Mesodermal cell (in vitro differentiated cells): ENCODE data around the gene ZSCAN31. TPM values are rescaled to one million over a fixed set of nuclear protein-coding genes. Genes with fewer than 3 reads are reported as not detected.
A peak's percentile ranks its signal among the peaks of the same experiment; 100 is the strongest.

Source experiments
- H3K27ac ChIP-seq: 2 replicates; pipeline ENCODE4 v1.7.0; 2013; ENCODE audit warnings: mild to moderate bottlenecking, low read depth, low read length, moderate library complexity; ENCODE audit not compliant: severe bottlenecking
- H3K36me3 ChIP-seq: 2 replicates; pipeline ENCODE4 v1.7.1; 2013; ENCODE audit warnings: mild to moderate bottlenecking, low read length, moderate library complexity; ENCODE audit not compliant: control insufficient read depth, insufficient read depth
- H3K4me1 ChIP-seq: one replicate; pipeline ENCODE4 v1.7.1; 2013; ENCODE audit warnings: mild to moderate bottlenecking, low read length; ENCODE audit not compliant: insufficient read depth, control insufficient read depth, poor library complexity, severe bottlenecking
- H3K4me3 ChIP-seq: 2 replicates; pipeline ENCODE4 v1.7.0; 2013; ENCODE audit warnings: low read length, control low read depth, mild to moderate bottlenecking; ENCODE audit not compliant: insufficient read depth, poor library complexity, severe bottlenecking; ENCODE audit errors: extremely low read depth
- H3K9me3 ChIP-seq: 2 replicates; pipeline ENCODE4 v1.7.1; 2013; ENCODE audit warnings: mild to moderate bottlenecking, low read length, moderate library complexity; ENCODE audit not compliant: control insufficient read depth
- WGBS, 2 experiments: methylation state at CpG; one replicate each; pipeline ENCODE4 v1.1.5; 2013; ENCODE audit warnings: missing lambda C conversion rate in 2 of 2; ENCODE audit not compliant: insufficient coverage in 2 of 2; 5-methylcytosine and 5-hydroxymethylcytosine counted together
- polyA plus RNA-seq, 2 experiments: library from polyadenylated mRNA; stranded (reverse); fragments of 50-300 nt; gene quantifications; one replicate each; pipeline ENCODE4 v1.2.3, GENCODE V29; 2013

Gene ZSCAN31
- 2.9 TPM for polyA plus RNA-seq (2013, experiment 1 of 2)
- 2.8 TPM for polyA plus RNA-seq (2013, experiment 2 of 2)

DNA sequence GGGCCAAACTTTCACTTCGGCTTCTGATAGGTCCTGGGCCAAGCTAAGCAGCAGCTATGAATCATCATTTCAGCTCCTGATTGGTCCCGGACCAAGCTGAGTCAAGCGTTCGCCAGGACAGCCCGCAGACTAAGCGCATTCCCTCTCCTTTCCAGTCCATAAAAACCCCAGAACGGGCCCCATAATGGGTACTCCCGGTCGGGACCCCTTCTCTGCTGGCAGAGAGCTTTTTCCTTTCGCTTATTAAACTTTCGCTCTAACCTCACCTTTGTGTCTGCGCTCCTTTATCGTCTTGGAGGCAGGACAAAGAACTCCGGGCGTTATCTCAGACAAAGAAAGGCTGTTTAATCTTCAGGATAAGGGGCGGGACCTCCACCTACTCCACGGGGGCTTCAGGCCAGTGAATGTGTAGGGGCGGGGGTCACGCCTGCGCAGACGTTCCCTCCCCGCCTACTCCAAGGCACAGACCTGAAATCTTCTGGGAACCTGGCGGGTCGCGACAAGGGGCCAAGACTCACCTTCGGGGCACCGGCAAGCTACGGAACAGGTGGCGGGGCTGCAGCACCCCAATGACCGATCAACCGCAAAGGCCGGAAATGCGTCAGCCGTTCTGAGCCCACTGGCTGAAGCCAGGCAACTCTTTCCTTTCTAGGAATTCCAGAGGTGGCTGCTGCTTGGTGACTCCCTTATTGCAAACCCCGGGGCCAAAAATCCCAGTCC, at the start of gene ZSCAN31:
Gene ZSCAN31 (minus strand): TSS at position 585 of the 720 bp plus-strand sequence. CDS start 6,465 bp downstream, outside the sequence.
- peak within 1 kb of the TSS; percentile 77 for H3K4me3 ChIP-seq
- H3K27ac ChIP-seq: peak within 1 kb of the TSS; percentile 99
- 0% methylated on average over 22 to 24 of the region's 35 CpGs for WGBS, 2 experiments
- H3K9me3 ChIP-seq: no peaks in the 10 kb centered on the region
- no peaks in the 10 kb centered on the region for H3K36me3 ChIP-seq
- H3K4me1 ChIP-seq: peaks cover 2% of the 10 kb centered on the region

DNA sequence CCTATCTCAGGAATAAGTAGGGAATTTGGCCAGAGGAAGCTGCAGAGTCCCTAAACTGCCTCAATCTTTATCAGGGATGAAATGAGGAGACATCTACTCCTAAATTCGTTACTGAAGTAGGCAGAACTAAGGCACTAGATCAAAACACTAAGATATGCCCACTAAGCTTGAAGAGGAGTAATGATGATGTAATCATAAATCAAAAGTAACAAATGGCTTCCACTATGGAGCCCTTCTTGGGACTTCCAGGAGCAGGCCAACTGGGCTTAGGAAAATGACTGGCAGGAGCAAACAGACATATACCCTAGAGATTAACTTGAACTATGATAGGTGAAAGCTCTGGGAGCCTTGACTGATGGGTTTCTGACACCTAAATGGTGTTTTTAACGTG, 48.2 kb upstream of the ZSCAN31 start:
- H3K27ac ChIP-seq: no peak overlapping the region

DNA sequence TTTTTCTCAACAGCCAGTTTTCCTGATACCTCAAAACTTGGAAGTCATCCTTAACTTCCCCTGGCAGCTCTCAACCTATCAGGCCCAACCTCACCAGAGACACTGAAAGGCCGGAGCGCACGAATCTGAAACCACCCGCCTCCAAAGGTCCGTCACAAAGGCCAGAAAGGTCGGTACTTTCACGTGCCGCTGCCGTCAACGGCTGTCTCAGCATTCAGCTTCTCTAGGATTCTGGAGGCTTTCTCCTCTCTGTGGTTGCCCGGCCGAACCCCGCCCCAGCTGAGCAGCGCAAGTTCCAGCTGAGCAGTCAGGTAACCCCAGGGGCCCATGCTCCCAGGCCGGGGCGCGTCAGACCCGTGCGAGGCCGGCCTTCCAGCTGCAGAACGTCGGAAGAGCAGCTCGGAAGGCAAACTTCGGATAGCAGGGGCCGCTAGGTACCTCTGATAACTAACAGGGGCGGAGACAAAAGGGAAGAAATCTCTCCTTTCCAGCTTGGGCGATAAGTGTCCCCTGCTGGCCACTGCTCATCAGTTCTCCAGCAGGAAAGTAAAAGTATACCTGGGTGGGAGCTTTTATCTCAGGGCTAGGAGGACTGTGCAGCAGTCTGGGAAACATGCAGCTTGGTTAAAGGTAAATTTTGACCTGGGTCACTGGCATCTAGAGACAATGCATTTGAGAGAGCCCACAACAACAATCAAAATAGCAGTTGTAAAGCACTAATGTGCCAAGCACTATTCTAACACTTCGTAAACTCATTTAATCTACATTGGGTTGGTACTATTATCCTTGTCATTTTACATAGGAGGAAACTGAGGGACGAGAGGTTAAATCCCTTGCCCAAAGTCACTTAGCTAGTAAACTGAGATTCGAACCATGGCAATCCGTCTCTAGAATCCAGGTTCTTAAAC, 47.5 kb upstream of the ZSCAN31 start:
- Histone ChIP-seq H3K9me3 (peaks cover 17% of the 10 kb centered on the region), H3K4me1 (no peaks in the 10 kb centered on the region), H3K4me3 (peak overlapping the region; percentile 41), H3K36me3 (peaks cover 63% of the 10 kb centered on the region), H3K27ac (peak overlapping the region; percentile 58)
- 11 to 15% methylated on average over 24 to 29 of the region's 31 CpGs for WGBS, 2 experiments

More for the DNA sequence above, 48.2 kb upstream of the ZSCAN31 start:
- Histone ChIP-seq H3K4me1 (no peaks in the 10 kb centered on the region), H3K36me3 (peaks cover 65% of the 10 kb centered on the region), H3K4me3 (no peak overlapping the region), H3K9me3 (peaks cover 14% of the 10 kb centered on the region)
- WGBS, 2 experiments: 40 to 80% methylated on average over 1 of the region's 2 CpGs

DNA sequence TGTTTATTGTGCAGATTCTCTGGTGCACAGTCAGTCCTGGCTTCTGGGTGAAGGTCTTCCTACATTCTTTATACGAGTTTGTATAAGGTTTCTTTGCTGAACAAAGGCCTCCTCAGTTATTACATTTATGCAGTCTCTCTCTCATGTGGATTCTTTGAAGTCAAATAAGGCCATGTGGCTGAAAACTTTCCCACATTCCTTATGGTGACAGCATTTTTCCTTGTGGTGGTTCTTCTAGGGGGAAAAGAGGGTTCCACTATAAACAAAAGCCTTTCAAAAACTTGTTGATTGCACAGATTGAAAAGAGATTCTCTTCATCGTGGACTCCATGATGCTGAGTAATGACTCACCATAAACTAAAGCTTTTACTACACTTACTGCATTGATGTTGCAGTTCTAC, 44.4 kb upstream of the ZSCAN31 start:
- H3K4me1 ChIP-seq: no peaks in the 10 kb centered on the region
- no CpG with 5 or more reads among the region's 2 CpGs for WGBS, 2 experiments
- H3K36me3 ChIP-seq: peaks cover 61% of the 10 kb centered on the region
- H3K4me3 ChIP-seq: no peak overlapping the region
- H3K9me3 ChIP-seq: peaks cover 17% of the 10 kb centered on the region
- H3K27ac ChIP-seq: no peak overlapping the region

DNA sequence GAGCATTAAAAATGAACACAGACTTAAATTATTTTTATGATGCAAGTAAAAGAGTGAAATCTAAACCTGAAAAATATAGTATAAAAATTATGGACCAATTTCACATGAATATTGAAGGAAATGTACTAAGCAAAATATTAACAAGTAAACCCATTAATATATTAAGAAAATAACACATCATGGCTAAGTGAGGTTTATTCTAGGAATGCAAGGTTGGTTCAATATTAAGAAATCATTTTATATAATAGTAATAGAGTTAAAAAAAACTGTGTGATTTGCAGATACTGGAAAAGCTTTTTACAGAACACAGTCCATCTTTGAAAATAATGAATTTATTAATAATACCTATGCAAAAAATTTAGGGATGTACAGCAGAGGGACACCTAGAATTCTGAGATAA, 42.7 kb upstream of the ZSCAN31 start:
- Histone ChIP-seq H3K4me1 (no peaks in the 10 kb centered on the region), H3K36me3 (peaks cover 57% of the 10 kb centered on the region), H3K9me3 (peaks cover 17% of the 10 kb centered on the region), H3K4me3 (no peak overlapping the region), H3K27ac (no peak overlapping the region)

DNA sequence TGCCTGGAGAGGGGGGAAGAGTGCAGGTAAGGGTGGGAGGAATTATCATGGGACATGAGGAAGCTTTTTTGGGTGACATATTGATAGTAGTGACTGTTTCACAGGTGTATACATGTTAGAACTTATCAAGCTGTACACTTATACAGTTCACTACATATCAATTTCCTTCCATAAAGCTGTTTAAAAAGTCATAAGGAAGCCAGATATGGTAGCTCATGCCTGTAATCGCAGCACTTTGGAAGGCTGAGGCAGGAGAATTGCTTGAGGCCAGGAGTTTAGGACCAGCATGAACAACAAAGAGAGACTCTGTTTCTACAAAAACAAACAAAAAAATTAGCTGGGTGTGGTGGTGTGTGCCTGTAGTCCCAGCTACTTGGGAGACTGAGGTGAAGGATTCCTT, 41.9 kb upstream of the ZSCAN31 start:
- no peak overlapping the region for H3K27ac ChIP-seq

DNA sequence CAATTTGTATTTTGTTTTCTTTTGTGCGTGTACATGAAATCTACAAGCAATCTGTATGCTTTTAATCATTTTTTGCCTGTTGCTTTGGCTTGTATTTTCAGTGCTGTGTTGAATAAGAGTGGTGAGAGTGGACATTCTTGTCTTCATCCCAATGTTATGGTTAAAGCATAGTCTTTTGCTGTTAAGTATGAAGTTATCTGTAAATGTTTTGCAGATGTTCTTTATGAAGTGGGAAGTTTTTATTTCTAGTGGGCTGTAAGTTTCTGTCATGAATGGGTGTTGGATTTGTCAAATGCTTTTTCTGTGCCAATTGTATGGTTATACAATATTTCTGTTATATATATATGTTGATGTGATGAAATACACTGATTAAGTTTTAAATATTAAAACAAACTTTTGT, 38.0 kb upstream of the ZSCAN31 start:
- WGBS, 2 experiments: no CpG with 5 or more reads among the region's 1 CpG
- H3K9me3 ChIP-seq: peaks cover 1% of the 10 kb centered on the region
- H3K27ac ChIP-seq: no peak overlapping the region
- H3K4me1 ChIP-seq: no peaks in the 10 kb centered on the region
- no peak overlapping the region for H3K4me3 ChIP-seq
- peaks cover 20% of the 10 kb centered on the region for H3K36me3 ChIP-seq

More for the DNA sequence above, 41.9 kb upstream of the ZSCAN31 start:
- H3K9me3 ChIP-seq: peaks cover 17% of the 10 kb centered on the region
- peaks cover 57% of the 10 kb centered on the region for H3K36me3 ChIP-seq
- WGBS, 2 experiments: no CpG with 5 or more reads among the region's 1 CpG
- H3K4me1 ChIP-seq: no peaks in the 10 kb centered on the region
- H3K4me3 ChIP-seq: no peak overlapping the region

DNA sequence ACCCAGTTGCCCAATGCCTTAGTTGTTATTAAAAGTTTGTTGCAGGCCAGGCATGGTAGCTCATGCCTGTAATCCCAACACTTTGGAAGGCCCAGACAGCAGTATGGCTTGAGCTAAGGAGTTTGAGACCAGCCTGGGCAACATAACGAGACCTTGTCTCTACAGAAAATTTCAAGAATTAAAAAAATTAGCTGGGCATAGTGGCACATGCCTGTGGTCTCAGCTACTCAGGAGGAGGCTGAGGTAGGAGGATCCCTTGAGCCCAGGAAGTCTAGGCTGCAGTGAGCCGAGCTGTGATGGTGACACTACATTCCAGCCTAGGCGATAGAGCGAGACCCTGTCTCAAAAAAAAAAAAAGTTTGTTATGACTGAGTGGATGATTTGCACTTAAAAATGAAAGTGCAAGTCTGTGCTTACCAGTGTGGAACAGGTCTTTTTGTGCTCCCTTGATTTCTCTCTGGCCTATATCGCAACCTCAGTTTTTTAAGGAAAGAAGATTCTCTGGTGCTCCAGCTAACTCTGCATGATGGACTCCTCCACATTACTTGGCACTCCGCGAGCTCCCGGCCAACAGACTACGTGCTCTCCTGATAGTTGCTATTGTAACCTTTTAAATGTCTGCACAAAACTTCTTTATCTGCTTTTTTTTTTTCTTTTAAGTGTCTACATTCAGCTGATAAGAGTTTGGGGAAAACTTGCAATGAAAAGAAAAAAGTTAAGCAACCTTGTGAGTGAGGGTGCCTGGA, 35.9 kb upstream of the ZSCAN31 start:
- Histone ChIP-seq H3K9me3 (no peaks in the 10 kb centered on the region), H3K4me1 (no peaks in the 10 kb centered on the region), H3K4me3 (no peak overlapping the region), H3K27ac (no peak overlapping the region), H3K36me3 (peaks cover 6% of the 10 kb centered on the region)
- WGBS, 2 experiments: 81 to 95% methylated on average over 3 to 5 of the region's 9 CpGs

DNA sequence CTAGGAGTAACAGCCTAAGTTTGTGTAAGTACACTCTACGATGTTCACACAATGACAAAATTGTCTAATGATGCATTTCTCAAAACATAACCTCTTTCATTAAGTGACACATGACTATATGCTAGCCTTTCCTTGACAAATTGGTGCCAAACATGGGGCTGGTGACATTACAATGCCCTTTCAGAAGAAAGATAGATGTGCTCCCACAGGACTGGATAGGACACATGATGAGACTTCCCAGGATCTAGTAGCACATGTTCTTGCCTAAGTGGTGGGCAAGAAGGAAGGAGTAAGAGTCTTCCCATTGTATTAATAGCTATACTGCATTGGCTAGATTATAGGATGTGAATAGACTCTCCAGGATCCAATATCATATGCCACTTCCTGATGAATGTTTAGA, 35.3 kb upstream of the ZSCAN31 start:
- 90% methylated on average over 1 of the region's 1 CpG; no CpG with 5 or more reads in 1 of the 2 experiments for WGBS, 2 experiments
- Histone ChIP-seq H3K4me3 (no peak overlapping the region), H3K27ac (no peak overlapping the region), H3K9me3 (no peaks in the 10 kb centered on the region), H3K36me3 (peaks cover 9% of the 10 kb centered on the region), H3K4me1 (no peaks in the 10 kb centered on the region)

DNA sequence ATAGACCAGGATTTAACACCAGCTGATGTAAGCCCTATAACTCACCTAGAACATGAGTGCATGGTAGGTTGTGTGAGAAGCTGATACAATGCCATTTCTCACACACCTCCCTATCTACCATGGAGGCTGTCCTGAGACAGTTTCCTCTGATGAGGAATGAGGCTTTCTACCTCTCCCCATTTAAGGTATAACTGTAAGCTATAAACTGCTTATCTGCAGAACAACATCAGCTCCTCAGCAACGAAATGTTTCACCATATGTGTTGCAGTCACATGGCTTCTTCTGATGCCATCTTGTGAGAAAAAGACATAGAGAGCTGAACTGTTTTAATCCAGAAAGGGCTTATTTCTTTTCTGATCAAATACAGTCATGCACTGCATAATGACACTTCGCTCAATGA, 34.5 kb upstream of the ZSCAN31 start:
- peaks cover 11% of the 10 kb centered on the region for H3K36me3 ChIP-seq
- WGBS, 2 experiments: 100% methylated on average over 1 of the region's 2 CpGs
- no peak overlapping the region for H3K27ac ChIP-seq

More for the DNA sequence above, 34.5 kb upstream of the ZSCAN31 start:
- H3K9me3 ChIP-seq: no peaks in the 10 kb centered on the region
- no peak overlapping the region for H3K4me3 ChIP-seq
- no peaks in the 10 kb centered on the region for H3K4me1 ChIP-seq
